HepG2 (cell line): ENCODE results near the gene GNA12. TPM values are rescaled to one million over a fixed set of nuclear protein-coding genes. Genes with fewer than 3 reads are reported as not detected.

Experiments used
- ATAC-seq: fragments of 200-7000 bp; cut with Tn5 transposase; 3 replicates; pipeline ENCODE4 v1.9.1; 2020; ENCODE audit warnings: mild to moderate bottlenecking, moderate library complexity
- BruUV-seq: library from RNA; stranded (reverse); fragments of 400-500 nt; replicated peaks from 2 replicates; lab custom pipeline; 2021; lab: Mats Ljungman, UMichigan
- CTCF ChIA-PET: fragments of 300-600 bp; formaldehyde crosslinking; extraction: SDS; loops from one replicate; lab custom pipeline; 2021; ENCODE audit warnings: low total read pairs, inconsistent platforms, low intra/inter-chr PET ratio; lab: Yijun Ruan, JAX
- POLR2A ChIA-PET: fragments of 350-600 bp; sonication (Branson Sonifier 250); formaldehyde crosslinking; loops from one replicate; lab custom pipeline; 2020; ENCODE audit warnings: antibody characterized with exemption, inconsistent platforms; lab: Yijun Ruan, JAX
- DNase-seq: peaks from one replicate; pipeline ENCODE4 v3.0.0-alpha.2; 2015; ENCODE audit warnings: low spot score
- FAIRE-seq: peaks from 3 replicates; lab custom pipeline; 2011; peaks lifted over from hg19 to GRCh38; lab: Jason Lieb, UNC
- H2AFZ ChIP-seq: one replicate; pipeline ENCODE4 v1.6.1; 2011; ENCODE audit warnings: low read length, inconsistent platforms
- H3K27ac ChIP-seq: fragments of 300-600 bp; 3 replicates; pipeline ENCODE4 v1.8.0; 2011; ENCODE audit warnings: mixed run types, mild to moderate bottlenecking, mixed read lengths, low read length, inconsistent platforms; ENCODE audit not compliant: insufficient read depth; ENCODE audit errors: extremely low read length
- H3K27me3 ChIP-seq, 2 experiments: fragments of 200-600 bp in 1 of 2; 2 replicates in 1 of 2; 3 replicates in 1 of 2; pipeline versions ENCODE4 v1.6.0 to v1.8.0; 2011; ENCODE audit warnings: low read length in 2 of 2, mild to moderate bottlenecking in 2 of 2, moderate library complexity in 2 of 2, inconsistent platforms in 1 of 2; ENCODE audit not compliant: insufficient read depth in 2 of 2, control insufficient read depth in 1 of 2
- H3K36me3 ChIP-seq, 2 experiments: fragments of 200-600 bp in 1 of 2; replicated peaks in 1 of 2; 2 replicates in 1 of 2; 3 replicates in 1 of 2; pipeline versions ENCODE4 v1.5.1 to v1.8.0; 2011; ENCODE audit warnings: low read length in 2 of 2, inconsistent platforms in 1 of 2; ENCODE audit not compliant: insufficient read depth in 2 of 2, control insufficient read depth in 1 of 2
- H3K4me1 ChIP-seq: 2 replicates; pipeline ENCODE4 v1.5.1; 2012; ENCODE audit warnings: low read length, inconsistent platforms; ENCODE audit not compliant: insufficient read depth
- H3K4me2 ChIP-seq: 2 replicates; pipeline ENCODE4 v1.6.0; 2011; ENCODE audit warnings: low read depth, low read length, inconsistent platforms
- H3K4me3 ChIP-seq, 3 experiments: fragments of 200-600 bp in 1 of 3; sonication (generic), shearing (Covaris generic) in 1 of 3; replicated peaks in 1 of 3; 2 replicates each; pipeline ENCODE4 v1.5.1; 2011 to 2016; ENCODE audit warnings: low read length in 3 of 3, inconsistent platforms in 2 of 3, low read depth in 2 of 3, mild to moderate bottlenecking in 2 of 3, control low read depth in 1 of 3, mixed read lengths in 1 of 3; ENCODE audit not compliant: insufficient read depth in 1 of 3
- H3K79me2 ChIP-seq: one replicate; pipeline ENCODE4 v1.6.1; 2011; ENCODE audit warnings: low read length, inconsistent platforms; ENCODE audit not compliant: insufficient read depth
- H3K9ac ChIP-seq: 2 replicates; pipeline ENCODE4 v1.6.0; 2011; ENCODE audit warnings: mild to moderate bottlenecking, low read depth, low read length, inconsistent platforms; ENCODE audit not compliant: insufficient read depth
- H3K9me3 ChIP-seq: 2 replicates; pipeline ENCODE4 v1.5.1; 2012; ENCODE audit warnings: mild to moderate bottlenecking, low read length
- H4K20me1 ChIP-seq: 2 replicates; pipeline ENCODE4 v1.6.0; 2011; ENCODE audit warnings: inconsistent platforms, mild to moderate bottlenecking, low read length, moderate library complexity; ENCODE audit not compliant: insufficient read depth
- ATF1 ChIP-seq: IDR thresholded peaks from 2 replicates; pipeline ENCODE4 v1.6.1; 2016; ENCODE audit warnings: mild to moderate bottlenecking, control low read depth
- FOXA3 ChIP-seq: IDR thresholded peaks from 2 replicates; pipeline ENCODE4 v1.6.1; 2016; ENCODE audit warnings: missing genetic modification reagents, missing compliant biosample characterization
- HMG20A ChIP-seq: IDR thresholded peaks from 2 replicates; pipeline ENCODE4 v1.6.1; 2016; ENCODE audit warnings: borderline replicate concordance
- JUNB ChIP-seq: sonication (generic); formaldehyde crosslinking; IDR thresholded peaks from 2 replicates; pipeline ENCODE4 v1.8.0; 2022; ENCODE audit warnings: missing genetic modification reagents, mild to moderate bottlenecking, borderline replicate concordance
- KAT8 ChIP-seq: IDR thresholded peaks from 2 replicates; pipeline ENCODE4 v1.6.1; 2016; ENCODE audit warnings: missing genetic modification reagents, missing compliant biosample characterization
- NFE2L2 ChIP-seq: fragments of 150-350 bp; IDR thresholded peaks from 2 replicates; pipeline ENCODE4 v1.6.1; 2014; ENCODE audit warnings: low read length
- NFYB ChIP-seq: sonication (generic); formaldehyde crosslinking; IDR thresholded peaks from 2 replicates; pipeline ENCODE4 v1.4.0; 2020; ENCODE audit warnings: missing genetic modification reagents
- ZBTB26 ChIP-seq: IDR thresholded peaks from 2 replicates; pipeline ENCODE4 v1.6.1; 2016; ENCODE audit warnings: missing compliant biosample characterization, missing genetic modification reagents, borderline replicate concordance
- ZBTB38 ChIP-seq: sonication (generic); formaldehyde crosslinking; IDR thresholded peaks from 2 replicates; pipeline ENCODE4 v1.5.1; 2020; ENCODE audit warnings: mild to moderate bottlenecking, missing genetic modification reagents
- ZC3H13 ChIP-seq: sonication (generic); formaldehyde crosslinking; IDR thresholded peaks from 2 replicates; pipeline ENCODE4 v1.8.1; 2023; ENCODE audit warnings: mild to moderate bottlenecking, missing genetic modification reagents, moderate library complexity
- ZNF263 ChIP-seq: sonication (generic); formaldehyde crosslinking; IDR thresholded peaks from 2 replicates; pipeline ENCODE4 v1.4.0; 2020; ENCODE audit warnings: missing genetic modification reagents
- ZNF331 ChIP-seq: sonication (generic); formaldehyde crosslinking; IDR thresholded peaks from 2 replicates; pipeline ENCODE4 v1.4.0; 2020; ENCODE audit warnings: missing genetic modification reagents
- WGBS: methylation state at CpG from one replicate; pipeline ENCODE4 v1.1.6; 2017; ENCODE audit warnings: low lambda C conversion rate; 5-methylcytosine and 5-hydroxymethylcytosine counted together
- in situ Hi-C: cut with HindIII; loops from 2 replicates; pipeline ENCODE4 v1.10.0; 2017; ENCODE audit warnings: low pct_unique_long_range_greater_than_20kb; ENCODE audit not compliant: extremely low pct_ligation_motif_present
- intact Hi-C: fragments of 100-400 bp; cut with micrococcal nuclease; formaldehyde crosslinking; loops from one replicate; pipeline ENCODE4 v1.10.0; 2022; ENCODE audit not compliant: unreplicated experiment
- polyA plus RNA-seq, 8 experiments: library from polyadenylated mRNA; depleted of rRNA in 3 of 8; stranded (reverse) in 7 of 8; unstranded in 1 of 8; fragments of >200 nt; fragmentation: Illumina TruSeq in 4 of 8; extraction: Trizol in 4 of 8; gene quantifications; 2 replicates each; pipeline versions ENCODE4 v1.2.1 to v1.2.3, GENCODE V29; 2011 to 2016; ENCODE audit warnings: low read depth in 4 of 8, missing spikeins in 1 of 8, mixed read lengths in 1 of 8; ENCODE audit not compliant: insufficient read depth in 1 of 8
- total RNA-seq, 5 experiments: library from RNA; depleted of rRNA; stranded (reverse); fragments of >200 nt; fragmentation: Illumina TruSeq; extraction: Trizol; gene quantifications; 2 replicates each; pipeline ENCODE4 v1.2.3, GENCODE V29; 2016; ENCODE audit warnings: low read depth in 1 of 5
- TF ChIP-seq, protein P1 (sequence below): sonication (generic); formaldehyde crosslinking; IDR thresholded peaks from 2 replicates; pipeline ENCODE4 v1.4.0; 2020; ENCODE audit warnings: missing genetic modification reagents
- TF ChIP-seq, protein P2 (sequence below), 2 experiments: fragments of 450-650 bp in 1 of 2; sonication (generic) in 1 of 2; formaldehyde crosslinking; IDR thresholded peaks; 2 replicates each; pipeline versions ENCODE4 v1.5.0 to v1.8.0; 2020 to 2022; ENCODE audit warnings: mild to moderate bottlenecking in 1 of 2, missing genetic modification reagents in 1 of 2
- TF ChIP-seq, protein P3 (sequence below): IDR thresholded peaks from 2 replicates; pipeline ENCODE4 v1.4.0; 2020; ENCODE audit warnings: mild to moderate bottlenecking, missing genetic modification reagents

Gene GNA12
- total and polyA plus RNA-seq, 2 of the 13 experiments (the other 11 are each of a cell fraction or from before 2014, with no cell fraction given): 16.2 to 50.9 TPM

DNA sequence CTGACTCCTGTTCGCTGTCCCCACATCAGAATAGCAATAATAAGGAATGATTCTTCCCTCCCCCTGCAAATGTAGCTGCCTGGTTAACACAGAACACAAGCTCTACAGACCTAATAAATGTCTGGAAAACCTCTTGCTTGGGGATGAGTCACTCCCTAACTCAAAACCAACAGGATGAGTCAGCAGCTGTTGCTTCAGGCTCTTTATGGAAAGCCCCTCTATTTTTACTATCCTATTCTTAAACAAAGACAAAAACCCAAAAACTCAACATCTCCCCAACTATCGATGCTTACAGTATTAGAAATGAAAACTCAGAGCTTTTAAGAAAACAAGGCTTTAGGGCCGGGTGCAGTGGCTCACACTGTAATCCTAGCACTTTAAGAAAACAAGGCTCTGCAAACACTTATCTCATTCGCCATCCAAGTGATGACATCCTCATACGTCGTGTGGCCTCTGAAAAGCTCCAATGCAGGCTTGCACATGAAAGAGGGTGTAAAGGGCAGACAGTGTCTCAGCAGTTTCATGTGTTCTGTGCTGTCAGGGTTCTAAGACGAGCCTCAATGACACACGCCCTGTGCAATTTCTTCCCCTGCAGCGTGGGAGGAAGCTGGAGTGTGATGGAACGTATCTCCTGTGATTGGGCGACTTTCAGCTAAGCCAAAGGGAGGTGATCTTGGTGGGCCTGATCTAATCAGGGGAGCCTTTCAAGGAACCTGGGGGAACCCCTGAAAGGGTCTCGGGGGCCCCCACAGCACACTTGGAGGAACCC is 86.0 kb downstream of the GNA12 start:
- H3K9ac ChIP-seq: peak overlapping the region; percentile 26; the same call in 1 of the 2 replicates
- intact Hi-C loops (loop anchor here (5.0 kb wide), 1 partner anchor 44 kb away; no protein-coding TSS in a partner anchor), in situ Hi-C loops (no loop called here)
- no TSS peak for BruUV-seq
- H3K4me2 ChIP-seq: peak overlapping the region; percentile 30
- FAIRE-seq (peak; percentile 21), DNase-seq (peak; percentile 90), ATAC-seq (peak; percentile 70)
- no peaks in the 10 kb centered on the region for H3K9me3 ChIP-seq
- POLR2A ChIA-PET: interaction anchor here (0.7 to 2.1 kb wide), 10 partner anchors 11 to 126 kb away, joined by 3 to 23 read pairs (median 4); partner anchors contain the start of gene TTYH3
- peaks cover 4% of the 10 kb centered on the region for H3K79me2 ChIP-seq
- no peak overlapping the region for H2AFZ ChIP-seq
- peaks cover 6 to 10% of the 10 kb centered on the region in 2 experiments; a peak in 4 of 5 replicates for H3K36me3 ChIP-seq
- WGBS: 52% methylated on average over 12 of the region's 12 CpGs
- peak overlapping the region; percentile 55 for H3K27ac ChIP-seq
- no peaks in the 10 kb centered on the region for H3K27me3 ChIP-seq
- peaks cover 38% of the 10 kb centered on the region for H3K4me1 ChIP-seq
- H3K4me3 ChIP-seq: no peak overlapping the region; a peak in 1 of 6 replicates
- no peaks in the 10 kb centered on the region for H4K20me1 ChIP-seq
- CTCF ChIA-PET: no interaction called here
- TF ChIP-seq ZNF263 (peak; percentile 59; the same call in 1 of the 2 replicates), ZNF331 (CRISPR knock-in tag) (0 out of 2 replicates have a peak, but pooled peaks have one; percentile 17), FOXA3 (CRISPR knock-in tag) (peak; percentile 40; the same call in 1 of the 2 replicates), HMG20A (CRISPR knock-in tag) (peak; percentile 42; the same call in 1 of the 2 replicates), NFYB (peak; percentile 25; the same call in 1 of the 2 replicates), ZBTB26 (peak; percentile 39; the same call in 1 of the 2 replicates), JUNB (CRISPR knock-in tag) (peak; percentile 70; the same call in 1 of the 2 replicates), ZC3H13 (no peak), KAT8 (CRISPR knock-in tag) (peak; percentile 35; the same call in 1 of the 2 replicates), NFE2L2 (peak; percentile 82), ATF1 (CRISPR knock-in tag) (peak; percentile 58; the same call in 1 of the 2 replicates), ZBTB38 (CRISPR knock-in tag) (peak; percentile 73; the same call in 1 of the 2 replicates)
- TF ChIP-seq, protein P1, sequence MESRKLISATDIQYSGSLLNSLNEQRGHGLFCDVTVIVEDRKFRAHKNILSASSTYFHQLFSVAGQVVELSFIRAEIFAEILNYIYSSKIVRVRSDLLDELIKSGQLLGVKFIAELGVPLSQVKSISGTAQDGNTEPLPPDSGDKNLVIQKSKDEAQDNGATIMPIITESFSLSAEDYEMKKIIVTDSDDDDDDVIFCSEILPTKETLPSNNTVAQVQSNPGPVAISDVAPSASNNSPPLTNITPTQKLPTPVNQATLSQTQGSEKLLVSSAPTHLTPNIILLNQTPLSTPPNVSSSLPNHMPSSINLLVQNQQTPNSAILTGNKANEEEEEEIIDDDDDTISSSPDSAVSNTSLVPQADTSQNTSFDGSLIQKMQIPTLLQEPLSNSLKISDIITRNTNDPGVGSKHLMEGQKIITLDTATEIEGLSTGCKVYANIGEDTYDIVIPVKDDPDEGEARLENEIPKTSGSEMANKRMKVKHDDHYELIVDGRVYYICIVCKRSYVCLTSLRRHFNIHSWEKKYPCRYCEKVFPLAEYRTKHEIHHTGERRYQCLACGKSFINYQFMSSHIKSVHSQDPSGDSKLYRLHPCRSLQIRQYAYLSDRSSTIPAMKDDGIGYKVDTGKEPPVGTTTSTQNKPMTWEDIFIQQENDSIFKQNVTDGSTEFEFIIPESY: peak; percentile 49; the same call in 1 of the 2 replicates
- TF ChIP-seq, protein P2, sequence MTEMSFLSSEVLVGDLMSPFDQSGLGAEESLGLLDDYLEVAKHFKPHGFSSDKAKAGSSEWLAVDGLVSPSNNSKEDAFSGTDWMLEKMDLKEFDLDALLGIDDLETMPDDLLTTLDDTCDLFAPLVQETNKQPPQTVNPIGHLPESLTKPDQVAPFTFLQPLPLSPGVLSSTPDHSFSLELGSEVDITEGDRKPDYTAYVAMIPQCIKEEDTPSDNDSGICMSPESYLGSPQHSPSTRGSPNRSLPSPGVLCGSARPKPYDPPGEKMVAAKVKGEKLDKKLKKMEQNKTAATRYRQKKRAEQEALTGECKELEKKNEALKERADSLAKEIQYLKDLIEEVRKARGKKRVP (CRISPR knock-in tag; IDR thresholded peaks at IDR 0.05): peak in 1 of 2 experiments; percentile 73; a peak in 1 of 4 replicates
- TF ChIP-seq, protein P3, sequence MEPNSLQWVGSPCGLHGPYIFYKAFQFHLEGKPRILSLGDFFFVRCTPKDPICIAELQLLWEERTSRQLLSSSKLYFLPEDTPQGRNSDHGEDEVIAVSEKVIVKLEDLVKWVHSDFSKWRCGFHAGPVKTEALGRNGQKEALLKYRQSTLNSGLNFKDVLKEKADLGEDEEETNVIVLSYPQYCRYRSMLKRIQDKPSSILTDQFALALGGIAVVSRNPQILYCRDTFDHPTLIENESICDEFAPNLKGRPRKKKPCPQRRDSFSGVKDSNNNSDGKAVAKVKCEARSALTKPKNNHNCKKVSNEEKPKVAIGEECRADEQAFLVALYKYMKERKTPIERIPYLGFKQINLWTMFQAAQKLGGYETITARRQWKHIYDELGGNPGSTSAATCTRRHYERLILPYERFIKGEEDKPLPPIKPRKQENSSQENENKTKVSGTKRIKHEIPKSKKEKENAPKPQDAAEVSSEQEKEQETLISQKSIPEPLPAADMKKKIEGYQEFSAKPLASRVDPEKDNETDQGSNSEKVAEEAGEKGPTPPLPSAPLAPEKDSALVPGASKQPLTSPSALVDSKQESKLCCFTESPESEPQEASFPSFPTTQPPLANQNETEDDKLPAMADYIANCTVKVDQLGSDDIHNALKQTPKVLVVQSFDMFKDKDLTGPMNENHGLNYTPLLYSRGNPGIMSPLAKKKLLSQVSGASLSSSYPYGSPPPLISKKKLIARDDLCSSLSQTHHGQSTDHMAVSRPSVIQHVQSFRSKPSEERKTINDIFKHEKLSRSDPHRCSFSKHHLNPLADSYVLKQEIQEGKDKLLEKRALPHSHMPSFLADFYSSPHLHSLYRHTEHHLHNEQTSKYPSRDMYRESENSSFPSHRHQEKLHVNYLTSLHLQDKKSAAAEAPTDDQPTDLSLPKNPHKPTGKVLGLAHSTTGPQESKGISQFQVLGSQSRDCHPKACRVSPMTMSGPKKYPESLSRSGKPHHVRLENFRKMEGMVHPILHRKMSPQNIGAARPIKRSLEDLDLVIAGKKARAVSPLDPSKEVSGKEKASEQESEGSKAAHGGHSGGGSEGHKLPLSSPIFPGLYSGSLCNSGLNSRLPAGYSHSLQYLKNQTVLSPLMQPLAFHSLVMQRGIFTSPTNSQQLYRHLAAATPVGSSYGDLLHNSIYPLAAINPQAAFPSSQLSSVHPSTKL (CRISPR knock-in tag): peak; percentile 28
